WERI-Rb-1 (cell line): ENCODE data around the gene PRPF38A.

ENCODE experiments used
- DNase-seq: peaks from one replicate; pipeline ENCODE4 v3.0.0-alpha.2; 2020
- H3K27ac ChIP-seq: fragments of 250-450 bp; sonication (Bioruptor Pico); 2 replicates; pipeline ENCODE4 v1.5.1; 2020; ENCODE audit warnings: mild to moderate bottlenecking, moderate library complexity
- H3K27me3 ChIP-seq: fragments of 250-450 bp; sonication (Bioruptor Pico); 2 replicates; pipeline ENCODE4 v1.5.1; 2021; ENCODE audit warnings: mild to moderate bottlenecking, low read depth, moderate library complexity; ENCODE audit not compliant: insufficient read depth, severe bottlenecking
- H3K36me3 ChIP-seq: fragments of 250-450 bp; sonication (Bioruptor Pico); 2 replicates; pipeline ENCODE4 v1.5.1; 2020; ENCODE audit warnings: mild to moderate bottlenecking, moderate library complexity
- H3K4me3 ChIP-seq: 2 replicates; pipeline ENCODE4 v1.5.1; 2011; ENCODE audit warnings: low read depth, mild to moderate bottlenecking, control low read depth, low read length
- H3K9me3 ChIP-seq: fragments of 250-450 bp; sonication (Bioruptor Pico); 2 replicates; pipeline ENCODE4 v1.5.1; 2021; ENCODE audit warnings: mild to moderate bottlenecking, moderate library complexity; ENCODE audit not compliant: severe bottlenecking
- CTCF ChIP-seq: IDR thresholded peaks from 2 replicates; pipeline ENCODE4 v1.5.1; 2011; ENCODE audit warnings: low read depth, mild to moderate bottlenecking, control low read depth, inconsistent platforms, low read length

PRPF38A gene

GRCh38 chr1:52454779-52455178 lies 50.4 kb downstream of the PRPF38A start:
- no peak overlapping the region for H3K27ac ChIP-seq
- no peaks in the 10 kb centered on the region for H3K9me3 ChIP-seq
- no peak for TF ChIP-seq CTCF
- DNase-seq = no peak
- H3K27me3 ChIP-seq = no peaks in the 10 kb centered on the region
- H3K4me3 ChIP-seq = no peak overlapping the region
- H3K36me3 ChIP-seq = peaks cover 32% of the 10 kb centered on the region

GRCh38 chr1:52455686-52456085 lies 51.3 kb downstream of the PRPF38A start:
- no peak for TF ChIP-seq CTCF
- Histone ChIP-seq H3K4me3 (no peak overlapping the region), H3K36me3 (peaks cover 32% of the 10 kb centered on the region), H3K9me3 (no peaks in the 10 kb centered on the region), H3K27ac (no peak overlapping the region), H3K27me3 (no peaks in the 10 kb centered on the region)
- DNase-seq = no peak

GRCh38 chr1:52460694-52461093 lies 56.3 kb downstream of the PRPF38A start:
- H3K27ac ChIP-seq = no peak overlapping the region
- peaks cover 26% of the 10 kb centered on the region for H3K36me3 ChIP-seq
- no peak for DNase-seq
- no peaks in the 10 kb centered on the region for H3K27me3 ChIP-seq
- H3K9me3 ChIP-seq = no peaks in the 10 kb centered on the region
- no peak for TF ChIP-seq CTCF
- no peak overlapping the region for H3K4me3 ChIP-seq

- no peak for DNase-seq
- TF ChIP-seq CTCF = no peak
- Histone ChIP-seq H3K4me3 (no peak overlapping the region), H3K27me3 (no peaks in the 10 kb centered on the region), H3K9me3 (no peaks in the 10 kb centered on the region), H3K27ac (no peak overlapping the region), H3K36me3 (peaks cover 22% of the 10 kb centered on the region)
Measured at GRCh38 chr1:52461821-52462220, 57.4 kb downstream of the PRPF38A start.

GRCh38 chr1:52463891-52464290 lies 59.5 kb downstream of the PRPF38A start:
- H3K4me3 ChIP-seq = no peak overlapping the region
- DNase-seq = no peak
- H3K9me3 ChIP-seq = no peaks in the 10 kb centered on the region
- peaks cover 9% of the 10 kb centered on the region for H3K36me3 ChIP-seq
- no peaks in the 10 kb centered on the region for H3K27me3 ChIP-seq
- no peak overlapping the region for H3K27ac ChIP-seq
- TF ChIP-seq CTCF = no peak

GRCh38 chr1:52469108-52469507 lies 64.7 kb downstream of the PRPF38A start:
- no peaks in the 10 kb centered on the region for H3K27me3 ChIP-seq
- H3K36me3 ChIP-seq = peaks cover 9% of the 10 kb centered on the region
- H3K27ac ChIP-seq = no peak overlapping the region
- H3K4me3 ChIP-seq = no peak overlapping the region
- TF ChIP-seq CTCF = no peak
- H3K9me3 ChIP-seq = no peaks in the 10 kb centered on the region
- no peak for DNase-seq
